HTERT RPE-1 (cell line): ENCODE results near the gene CCBE1.
"Not testable (repeated sequence)": the region's sequence is repeated elsewhere in the genome, so short reads cannot be mapped to it uniquely, and the experiment has no call there.

ENCODE experiments used
- in situ Hi-C: fragments of 300-500 bp; cut with MboI; formaldehyde crosslinking; loops from 4 replicates; pipeline ENCODE4 v1.14.3; 2020; ENCODE audit warnings: low sequenced_read_pairs

Gene CCBE1

DNA sequence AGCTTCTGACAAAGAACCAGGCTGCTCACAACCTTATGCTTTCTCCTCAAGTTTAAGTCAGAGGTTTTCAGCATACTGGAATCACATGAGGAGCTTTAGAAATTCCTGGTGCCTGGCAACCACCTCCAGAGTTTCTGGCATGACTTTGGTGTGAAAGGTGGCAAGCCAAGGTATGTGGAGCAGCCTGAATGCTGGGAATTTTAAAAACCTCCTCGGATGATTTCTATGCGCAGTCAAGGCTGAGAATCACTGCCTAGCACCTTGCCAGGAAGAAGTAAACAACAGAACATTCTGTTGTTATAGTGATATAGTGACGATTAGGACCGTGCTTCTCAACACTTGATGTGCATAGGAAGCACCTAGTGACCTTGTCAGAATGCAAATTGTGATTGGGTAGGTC lies 11.7 kb downstream of the CCBE1 start:
- in situ Hi-C loops = no loop called here

DNA sequence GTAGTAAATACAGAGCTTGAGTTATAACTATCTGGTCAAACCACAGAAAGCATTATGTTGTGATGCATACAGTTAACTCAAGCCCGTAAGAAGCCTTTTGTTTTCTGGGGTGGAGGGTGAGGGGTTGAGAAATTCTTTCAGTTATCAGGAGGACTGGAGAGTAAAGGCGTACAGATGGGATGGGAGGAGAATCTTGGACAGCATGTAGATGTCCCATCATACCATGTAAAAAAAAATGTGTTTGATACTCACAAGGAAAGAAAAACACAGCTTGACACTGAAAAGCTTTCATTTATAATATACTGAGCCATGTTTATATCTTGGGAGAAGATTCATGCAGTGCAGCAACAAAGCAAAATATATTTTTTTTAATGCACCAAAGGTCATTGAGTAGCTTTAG lies 12.4 kb downstream of the CCBE1 start:
- in situ Hi-C loops = no loop called here

DNA sequence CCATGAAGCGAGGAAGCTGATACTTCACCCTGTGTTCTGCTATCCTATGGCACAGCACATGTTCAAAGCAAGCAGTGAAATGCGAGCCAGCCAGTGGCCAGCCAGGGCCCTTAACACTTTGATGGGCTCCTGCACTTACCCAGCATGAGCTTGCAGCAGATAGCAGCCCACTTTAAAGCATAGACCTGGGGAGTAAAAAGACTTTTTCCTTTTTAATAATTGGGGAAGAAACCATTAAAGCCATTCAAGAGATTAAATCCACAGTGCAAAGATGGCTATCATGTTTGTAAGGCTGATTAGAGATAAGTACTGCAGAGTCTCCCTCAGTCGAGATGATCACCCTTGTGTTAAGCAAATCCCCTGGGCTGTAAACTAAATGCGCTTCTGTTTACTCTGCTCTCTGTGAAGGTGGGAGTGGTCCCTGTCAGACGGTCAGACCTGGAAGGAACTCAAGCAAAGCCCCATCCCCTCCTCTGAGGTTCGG lies 15.7 kb downstream of the CCBE1 start:
- in situ Hi-C loops = no loop called here

DNA sequence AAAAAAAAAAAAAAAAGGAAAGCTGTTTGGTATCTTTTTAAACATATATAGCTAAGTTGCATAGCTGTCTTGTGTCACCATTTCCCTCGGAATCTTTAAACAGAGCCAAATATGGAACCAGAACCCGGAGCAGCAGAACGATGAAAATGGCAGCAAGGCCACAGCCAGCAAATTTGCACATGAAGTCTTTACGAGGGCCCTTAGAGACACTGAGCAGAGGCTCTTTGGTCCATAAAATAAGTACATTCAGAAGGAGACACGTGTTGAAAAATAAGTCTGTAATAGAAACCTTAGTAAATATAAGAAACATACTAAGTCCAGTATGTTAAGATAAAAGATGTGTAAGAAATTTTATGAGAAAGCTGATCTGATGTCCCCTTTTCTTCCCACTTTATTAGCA lies 16.2 kb downstream of the CCBE1 start:
- in situ Hi-C loops = no loop called here

DNA sequence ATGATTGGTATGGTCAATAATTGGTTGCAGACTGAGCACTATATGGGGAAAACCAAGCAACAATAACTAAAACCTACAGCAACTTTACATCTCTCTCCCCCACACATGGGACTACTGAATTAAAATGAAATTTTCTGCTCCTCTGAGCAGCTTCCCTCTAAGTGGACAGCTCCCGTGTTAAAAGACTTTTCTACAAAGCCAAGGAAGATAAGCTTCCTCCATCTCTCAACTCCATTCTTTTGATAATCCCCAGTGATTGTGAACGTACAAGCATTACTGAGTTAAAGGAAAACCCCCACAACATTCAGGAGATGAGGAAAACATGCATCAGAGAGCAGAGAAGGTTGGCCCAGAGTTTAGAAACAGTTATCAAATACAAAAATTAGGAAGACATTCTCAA lies 21.9 kb downstream of the CCBE1 start:
- in situ Hi-C loops = no loop called here

DNA sequence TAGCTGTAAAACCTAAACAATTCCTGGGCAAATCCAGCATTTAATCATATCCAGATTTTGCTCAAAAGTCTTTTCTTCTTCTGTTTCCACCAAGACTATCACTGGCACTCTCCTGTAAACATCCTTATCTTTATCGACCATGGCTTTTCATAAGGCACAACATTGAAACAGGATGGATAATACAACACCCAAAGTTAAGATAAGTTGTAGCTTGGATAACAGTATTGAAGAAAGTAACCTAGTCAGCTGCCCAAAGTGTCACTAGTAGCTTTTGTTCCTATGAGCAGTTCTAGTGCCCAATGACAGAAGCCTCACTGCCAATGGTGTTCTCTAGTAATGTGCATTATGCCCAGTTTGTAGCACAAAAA lies 22.3 kb downstream of the CCBE1 start:
- in situ Hi-C loops = no loop called here

DNA sequence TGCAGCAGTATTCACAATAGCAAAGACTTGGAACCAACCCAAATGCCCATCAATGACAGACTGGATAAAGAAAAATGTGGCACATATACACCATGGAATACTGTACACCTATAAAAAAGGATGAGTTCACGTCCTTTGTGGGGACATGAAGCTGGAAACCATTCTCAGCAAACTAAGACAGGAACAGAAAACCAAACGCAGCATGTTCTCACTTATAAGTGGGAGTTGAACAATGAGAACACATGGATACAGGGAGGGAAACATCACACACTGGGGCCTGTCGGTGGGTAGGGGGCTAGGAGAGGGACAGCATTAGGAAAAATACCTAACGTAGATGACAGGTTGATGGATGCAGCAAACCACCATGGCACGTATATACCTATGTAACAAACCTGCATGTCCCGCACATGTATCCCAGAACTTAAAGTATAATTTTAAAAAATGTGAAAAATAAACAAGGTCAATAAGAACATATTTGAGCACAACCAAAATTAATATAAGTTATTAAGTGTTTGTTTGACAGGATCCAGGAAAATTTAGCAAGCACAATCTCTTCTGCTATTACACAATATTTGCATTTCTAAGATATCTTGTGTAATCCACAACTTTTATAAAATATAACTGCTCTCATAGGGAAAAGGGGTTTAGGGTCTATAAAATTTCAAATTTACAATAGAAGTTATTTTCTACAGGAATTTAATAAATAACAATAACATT lies 22.9 kb downstream of the CCBE1 start:
- in situ Hi-C loops = no loop called here

DNA sequence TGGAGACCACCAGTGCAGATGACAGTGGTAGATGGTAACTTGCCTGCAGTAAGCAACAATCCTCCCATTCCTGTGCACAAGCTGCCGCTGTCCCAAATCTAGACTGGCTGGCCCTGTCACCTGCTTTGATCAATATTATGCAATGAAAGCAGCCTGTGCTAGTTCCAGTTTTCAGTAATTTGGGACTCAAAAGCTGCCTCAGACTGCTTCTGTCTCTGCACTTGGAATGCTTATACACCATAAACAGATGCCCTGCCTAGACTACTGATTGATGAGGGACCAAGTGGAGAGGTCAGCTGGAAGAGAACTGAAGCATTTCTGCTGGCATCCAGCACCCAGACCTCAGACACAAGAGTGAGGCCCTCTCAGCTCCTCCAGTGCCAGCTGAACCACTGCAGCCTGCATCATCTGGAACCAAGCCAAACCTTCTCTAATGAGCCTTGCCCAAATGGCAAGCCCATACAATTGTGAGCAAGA lies 24.9 kb downstream of the CCBE1 start:
- in situ Hi-C loops = no loop called here

DNA sequence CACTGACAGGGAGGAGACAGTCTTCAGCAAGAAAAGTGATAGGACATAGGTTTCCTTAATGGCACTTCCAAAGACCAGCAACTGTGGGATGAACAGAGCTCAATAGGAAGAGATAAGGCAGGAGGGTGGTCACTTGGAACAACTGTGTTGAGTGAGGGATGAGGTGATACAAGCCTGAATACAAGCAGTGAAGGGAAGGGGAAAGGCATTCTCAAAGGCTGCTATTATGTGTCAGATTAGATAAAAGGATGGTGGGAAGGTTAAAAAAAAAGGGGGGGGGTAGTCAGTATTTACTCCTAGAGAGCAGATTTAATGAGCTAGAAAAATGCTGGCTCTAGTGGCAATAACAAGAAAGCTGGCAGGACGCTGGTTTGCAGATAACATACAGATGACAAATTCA lies 25.7 kb downstream of the CCBE1 start:
- in situ Hi-C loops = no loop called here

DNA sequence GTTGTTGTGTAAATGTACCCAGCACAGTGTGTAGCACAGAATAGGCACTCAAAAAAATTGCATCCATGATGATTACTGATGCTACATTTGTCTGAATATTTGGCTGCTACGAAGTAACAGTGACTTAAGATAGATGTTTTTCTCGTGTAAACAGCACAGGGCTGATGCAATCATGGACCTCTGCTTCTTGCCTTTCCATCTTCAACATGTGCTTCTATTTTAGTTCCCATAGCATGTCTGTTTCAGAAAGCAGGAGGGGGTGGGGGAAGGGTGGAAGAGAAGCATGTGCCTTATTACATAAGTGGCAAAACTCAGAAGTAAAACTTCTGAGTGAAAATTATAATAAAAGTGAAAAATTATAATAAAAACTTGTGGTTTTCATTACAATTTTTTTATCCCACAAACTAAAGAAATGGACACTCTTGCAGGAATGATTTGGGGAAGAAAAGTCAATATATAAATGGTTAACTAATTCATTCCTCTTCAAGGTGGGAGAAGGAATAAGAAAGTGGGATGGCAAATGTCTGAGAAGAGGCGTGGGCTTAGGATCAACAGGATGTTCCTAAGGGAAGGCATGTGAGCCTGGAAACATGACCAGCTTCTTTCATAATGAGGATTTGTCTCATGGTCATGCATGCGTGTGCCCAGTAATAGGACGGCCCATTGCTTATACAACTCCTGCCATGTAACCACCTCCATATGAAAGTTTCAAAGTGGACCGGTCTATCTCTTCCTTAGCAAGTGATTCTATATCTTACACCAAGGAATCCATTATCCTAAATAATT lies 27.2 kb downstream of the CCBE1 start:
- in situ Hi-C loops = no loop called here

DNA sequence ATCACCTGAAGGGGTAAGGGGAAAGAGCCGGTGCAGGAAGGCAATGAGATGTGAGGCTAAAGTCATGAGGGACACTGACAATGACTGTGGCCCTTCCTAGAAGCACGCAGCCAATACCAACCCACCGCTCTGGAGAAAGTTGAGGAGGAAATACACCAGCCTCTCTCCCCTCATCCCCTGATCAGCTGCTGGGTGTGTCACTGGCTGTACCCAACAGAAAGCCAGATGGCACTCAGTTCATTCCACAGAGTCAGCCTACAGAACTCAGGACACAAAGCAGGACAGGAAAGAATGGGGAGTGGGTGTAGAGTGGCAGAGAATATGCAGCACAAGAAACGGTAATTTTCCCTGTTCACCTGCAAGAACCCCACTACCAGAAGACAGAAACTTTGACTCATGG lies 29.7 kb downstream of the CCBE1 start:
- in situ Hi-C loops = no loop called here

DNA sequence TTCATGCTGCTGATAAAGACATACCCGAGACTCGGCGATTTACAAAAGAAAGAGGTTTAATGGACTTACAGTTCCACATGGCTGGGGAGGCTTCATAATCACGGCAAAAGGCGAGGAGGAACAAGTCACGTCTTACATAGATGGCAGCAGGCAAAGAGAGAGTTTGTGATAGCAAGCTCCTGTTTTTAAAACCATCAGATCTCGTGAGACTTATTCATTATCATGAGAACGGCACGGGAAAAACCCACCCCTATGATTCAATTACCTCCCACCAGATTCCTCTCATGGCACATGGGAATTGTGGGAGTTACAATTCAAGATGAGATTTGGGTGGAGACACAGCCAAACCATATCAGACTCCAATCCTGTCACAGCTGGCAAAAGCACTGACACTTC lies 31.2 kb downstream of the CCBE1 start:
- in situ Hi-C loops = not testable (repeated sequence)

DNA sequence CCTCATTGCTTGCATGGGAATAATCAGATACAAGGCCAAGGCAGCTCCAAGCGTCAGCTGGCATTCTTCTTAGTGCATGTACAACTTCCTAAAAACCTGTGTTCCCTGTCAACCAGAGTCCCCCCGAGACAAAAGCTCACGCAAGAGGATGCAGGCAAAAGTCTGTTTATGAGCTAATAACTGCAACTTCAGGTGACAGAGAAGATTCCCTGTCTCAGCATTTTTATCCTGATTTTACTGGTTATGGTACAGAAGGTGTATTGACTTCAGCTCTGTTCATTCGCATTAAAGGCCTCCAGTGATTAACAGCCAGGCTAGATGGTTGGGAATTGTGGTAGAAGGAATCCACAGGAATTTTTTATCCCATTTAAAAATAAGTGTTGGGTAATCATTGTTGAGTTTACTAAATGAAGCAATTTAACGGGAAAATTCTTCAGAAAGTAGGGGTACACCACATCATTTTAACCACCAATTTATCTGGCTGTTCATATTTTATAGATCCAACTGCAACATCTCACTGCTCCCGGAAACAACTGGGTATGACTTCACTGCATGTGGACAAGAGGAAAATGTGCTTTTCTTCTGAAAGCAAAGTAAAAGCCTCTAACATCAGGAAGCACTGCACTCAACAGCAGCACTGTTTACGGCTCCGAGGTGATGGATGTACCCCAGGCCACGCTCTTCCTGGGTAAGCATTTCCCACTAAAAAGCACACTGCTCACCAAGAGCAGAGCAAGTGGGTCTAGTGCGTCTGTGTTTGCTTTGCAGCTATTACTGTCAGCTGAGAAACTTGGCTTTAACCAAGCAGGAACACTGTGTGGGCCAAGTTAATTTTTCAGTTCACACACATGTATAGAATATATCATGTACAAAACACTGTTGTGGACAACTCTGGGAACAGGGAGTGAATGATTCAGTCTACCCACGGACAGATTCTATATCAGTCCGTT lies 31.9 kb downstream of the CCBE1 start:
- in situ Hi-C loops = no loop called here

DNA sequence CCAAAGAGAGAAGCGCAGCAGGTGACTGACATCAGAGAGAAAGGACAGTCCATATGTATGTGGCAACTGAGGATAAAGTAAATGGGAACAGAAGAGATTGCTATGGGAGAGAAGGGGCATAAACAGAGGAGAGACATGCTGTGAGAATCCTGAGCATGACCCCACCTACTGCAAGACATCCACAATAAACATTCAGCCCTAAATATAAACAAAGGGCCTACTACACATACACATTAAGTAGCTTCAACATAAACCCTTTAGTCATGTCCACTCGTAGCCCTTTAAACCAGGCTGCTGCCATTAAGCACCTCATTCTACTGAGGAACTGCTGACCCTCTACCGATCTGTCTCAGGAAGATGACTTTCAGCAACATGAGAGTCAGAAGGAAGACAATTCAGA lies 32.9 kb downstream of the CCBE1 start:
- in situ Hi-C loops = no loop called here

DNA sequence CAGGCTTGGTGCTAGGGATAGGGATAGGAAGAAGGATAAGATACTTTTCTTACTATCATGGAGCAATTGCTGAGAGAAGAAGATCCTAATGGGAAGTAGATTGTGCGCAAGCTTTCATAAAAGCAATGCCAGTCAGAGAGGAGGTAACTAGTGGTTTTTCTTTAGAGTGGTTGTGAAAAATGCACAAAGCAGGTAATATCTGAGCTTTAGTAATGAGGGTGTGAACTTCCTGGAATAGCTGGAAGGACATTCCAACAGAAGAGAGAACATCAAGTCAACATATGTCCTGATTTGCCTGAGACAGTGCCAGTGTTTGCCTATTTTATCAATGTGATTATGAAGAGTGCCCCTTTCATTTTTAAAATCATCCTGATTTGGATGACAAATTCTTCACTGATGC lies 34.1 kb downstream of the CCBE1 start:
- in situ Hi-C loops = no loop called here

DNA sequence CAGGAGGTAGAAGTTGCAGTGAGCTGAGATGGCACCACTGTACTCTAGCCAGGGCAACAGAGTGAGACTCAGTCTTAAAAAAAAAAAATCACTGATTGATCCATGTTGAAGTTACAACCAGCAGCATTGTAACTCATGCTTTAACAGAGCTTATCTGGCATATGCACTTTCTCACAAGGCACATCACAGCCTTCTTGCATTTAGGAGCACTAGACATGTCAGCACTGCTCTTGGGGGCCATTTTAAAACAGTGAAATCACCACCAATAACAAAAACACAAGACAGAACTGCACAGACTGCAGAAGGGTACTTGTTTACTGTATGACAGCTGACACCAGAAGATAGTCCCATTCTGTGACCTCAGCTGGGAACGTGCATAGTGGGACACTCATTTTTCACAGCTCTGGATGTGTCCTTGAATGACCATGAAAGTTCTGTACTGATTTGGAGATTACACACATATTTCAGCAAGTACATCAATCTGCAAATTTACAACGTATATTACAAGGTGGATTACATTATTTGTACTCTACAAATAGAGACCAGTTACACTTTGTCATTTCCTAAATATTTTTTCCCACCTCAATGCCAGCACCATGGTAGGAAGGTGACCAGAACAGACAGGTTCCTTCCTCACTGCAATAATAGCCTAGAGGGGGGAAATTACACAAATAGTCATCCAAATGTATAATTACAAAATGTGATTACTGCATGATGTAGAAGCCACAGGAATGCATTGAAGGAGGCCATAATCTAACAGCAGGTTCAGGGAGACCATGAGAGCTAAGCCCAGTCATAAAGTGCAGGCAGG lies 35.1 kb downstream of the CCBE1 start:
- in situ Hi-C loops = no loop called here

DNA sequence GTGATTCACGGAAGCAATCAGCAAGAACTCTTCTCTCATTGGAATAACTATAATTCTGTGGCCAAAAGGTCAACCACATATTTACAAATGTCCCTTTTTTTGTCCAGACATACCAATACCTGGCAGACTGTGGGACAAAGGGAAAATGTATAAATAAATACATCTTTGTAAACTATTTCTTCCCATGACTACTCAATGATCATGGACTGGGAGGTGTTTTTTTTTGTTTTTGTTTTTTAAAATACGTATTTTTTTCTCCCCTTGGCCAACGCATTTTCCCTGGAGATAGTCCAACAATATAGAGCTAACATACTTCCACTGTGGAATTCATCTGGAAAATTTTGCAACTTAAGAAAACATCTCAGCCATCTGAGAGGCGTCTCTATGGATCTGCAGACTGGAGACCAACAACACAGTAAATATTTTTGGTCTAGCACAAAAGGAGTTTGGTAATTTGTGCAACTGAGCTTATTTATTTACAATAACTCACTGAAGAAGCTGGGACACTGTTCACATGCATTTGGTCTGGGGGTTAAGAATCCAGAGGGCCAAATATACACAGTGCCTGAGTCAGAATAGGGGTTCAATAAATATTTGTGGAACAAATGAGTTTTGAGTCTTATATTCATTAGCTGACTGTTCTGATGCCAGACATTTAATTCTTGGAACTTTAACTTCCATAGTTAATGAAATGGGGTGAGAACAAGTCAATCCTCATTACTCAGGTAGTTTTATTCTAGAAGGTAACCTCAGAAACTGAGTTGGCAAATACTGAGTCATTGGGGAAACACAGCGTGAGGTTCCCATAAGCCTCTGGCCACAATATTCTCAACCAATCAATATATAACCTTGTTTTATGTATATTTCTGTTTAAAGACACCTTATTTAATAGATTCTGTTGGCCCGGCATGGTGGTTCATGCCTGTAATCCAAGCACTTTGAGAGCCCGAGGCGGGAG lies 36.2 kb downstream of the CCBE1 start:
- in situ Hi-C loops = no loop called here

DNA sequence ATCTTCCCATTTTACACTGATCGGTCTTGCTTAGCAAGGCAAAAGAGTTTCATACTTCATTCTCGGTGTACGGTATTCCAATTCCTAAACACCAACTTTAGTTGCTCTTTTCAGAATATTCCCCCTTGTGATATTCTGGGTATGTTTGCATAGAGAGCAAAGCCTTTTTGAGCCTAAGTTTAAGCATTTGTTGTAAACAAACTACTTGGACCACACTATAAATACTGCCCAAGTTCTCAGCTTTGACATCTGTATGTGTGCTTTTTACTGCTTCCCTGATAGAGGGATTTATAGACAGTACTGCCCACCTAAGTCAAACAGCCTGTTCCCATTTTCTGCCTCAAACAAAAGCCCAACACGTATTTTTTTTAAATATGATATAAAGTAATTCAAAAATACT lies 36.9 kb downstream of the CCBE1 start:
- in situ Hi-C loops = no loop called here

DNA sequence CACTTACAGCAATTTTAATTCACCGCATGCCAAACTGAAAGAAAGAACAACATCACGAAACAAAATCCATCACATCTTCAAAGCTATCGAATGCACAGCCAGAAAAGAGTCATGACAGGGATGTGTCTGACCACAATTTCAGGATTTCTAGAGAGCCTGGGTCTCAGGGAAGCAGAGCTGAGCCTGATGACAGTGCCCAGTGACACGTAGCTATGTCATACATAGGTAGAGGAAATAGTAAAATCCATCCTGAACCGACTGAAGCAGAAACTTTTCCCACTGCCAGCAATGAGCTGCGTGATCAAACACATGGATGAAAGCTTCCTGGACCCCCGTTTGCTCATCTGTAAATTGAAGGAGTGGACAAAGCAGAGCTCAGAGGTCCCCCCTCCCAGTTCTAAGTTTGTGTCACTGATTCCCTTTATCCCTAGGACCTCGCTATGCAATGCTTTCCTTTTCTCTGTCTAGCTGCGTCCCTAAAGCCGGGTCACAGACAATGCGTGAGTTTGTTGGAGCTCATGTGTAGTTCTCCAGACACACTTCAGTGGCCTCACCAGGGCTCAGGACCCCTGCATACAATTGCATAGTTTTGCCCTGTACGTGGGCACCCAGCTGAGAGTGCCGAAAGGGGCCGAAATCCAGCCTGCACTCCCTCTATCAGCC lies 37.6 kb downstream of the CCBE1 start:
- in situ Hi-C loops = no loop called here
